ENCODE results near the gene MARCHF2.
"Not testable (repeated sequence)": the region's sequence is repeated elsewhere in the genome, so short reads cannot be mapped to it uniquely, and the experiment has no call there.

MARCHF2 gene

GRCh38 chr19:8413629-8413995 lies 507 bp downstream of the MARCHF2 start:
- DNase-seq: no peak

DNA sequence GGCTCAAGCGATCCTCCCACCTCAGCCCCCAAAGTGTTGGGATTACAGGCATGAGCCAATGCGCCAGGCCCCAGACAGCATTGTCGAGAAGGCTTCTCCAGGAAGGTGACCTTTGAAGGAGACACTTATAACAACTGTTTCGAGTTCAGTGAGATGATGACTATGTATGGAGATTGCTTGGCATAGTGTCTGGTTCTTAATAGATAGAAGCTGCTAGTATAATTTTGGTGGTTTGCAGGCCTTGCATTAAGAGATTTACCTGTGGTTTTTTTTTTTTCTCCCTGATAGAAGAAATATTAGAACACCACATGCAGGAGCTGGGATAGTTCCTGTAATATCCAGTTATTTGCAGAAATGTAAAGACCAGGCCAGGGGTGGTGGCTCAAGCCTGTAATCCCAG lies 3.7 kb downstream of the MARCHF2 start:
- DNase-seq: no peak

DNA sequence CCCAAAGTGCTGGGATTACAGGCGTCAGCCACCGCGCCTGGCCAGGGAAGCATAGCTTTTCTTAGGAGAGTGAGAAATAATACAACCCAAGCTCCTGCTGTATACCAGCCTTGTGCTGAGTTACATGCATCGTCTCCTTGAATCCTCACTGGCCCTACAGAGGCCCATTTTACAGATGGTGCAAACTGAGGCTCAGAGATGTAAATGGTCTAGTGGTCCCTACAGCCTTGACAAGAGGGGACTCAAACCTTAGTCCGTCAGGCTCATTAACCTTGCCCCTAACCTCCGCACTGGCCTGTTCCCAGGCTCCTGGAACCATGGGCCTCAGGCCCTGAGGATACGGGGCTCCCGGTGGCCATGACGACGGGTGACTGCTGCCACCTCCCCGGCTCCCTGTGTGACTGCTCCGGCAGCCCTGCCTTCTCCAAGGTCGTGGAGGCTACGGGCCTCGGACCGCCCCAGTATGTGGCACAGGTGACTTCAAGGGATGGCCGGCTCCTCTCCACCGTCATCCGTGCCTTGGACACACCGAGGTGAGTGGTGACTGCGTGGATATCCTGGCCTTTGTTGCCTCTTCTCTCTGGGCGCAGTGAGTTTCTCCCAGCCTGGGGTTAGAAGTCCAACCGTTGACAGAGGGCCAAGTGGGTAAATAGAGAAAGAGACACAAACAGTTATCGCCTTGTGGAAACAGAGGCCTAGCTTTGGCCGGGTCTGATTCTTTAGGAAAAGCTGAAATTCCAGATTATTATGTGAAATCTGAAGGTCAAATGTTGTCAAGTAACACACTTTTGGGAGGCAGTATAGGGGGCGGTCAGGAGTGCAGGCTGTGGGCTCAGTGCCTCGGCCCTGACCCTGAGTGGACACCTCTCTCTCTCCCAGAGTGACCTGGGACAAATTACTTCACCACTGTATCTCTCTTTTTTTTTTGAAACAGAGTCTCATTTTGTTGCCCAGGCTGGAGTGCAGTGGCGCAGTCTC lies 8.7 kb downstream of the MARCHF2 start:
- DNase-seq: no peak

- DNase-seq: no peak
Observed at GRCh38 chr19:8423817-8424223, 10.7 kb downstream of the MARCHF2 start.

GRCh38 chr19:8425331-8425730 lies 12.2 kb downstream of the MARCHF2 start:
- DNase-seq: not testable (repeated sequence)

DNA sequence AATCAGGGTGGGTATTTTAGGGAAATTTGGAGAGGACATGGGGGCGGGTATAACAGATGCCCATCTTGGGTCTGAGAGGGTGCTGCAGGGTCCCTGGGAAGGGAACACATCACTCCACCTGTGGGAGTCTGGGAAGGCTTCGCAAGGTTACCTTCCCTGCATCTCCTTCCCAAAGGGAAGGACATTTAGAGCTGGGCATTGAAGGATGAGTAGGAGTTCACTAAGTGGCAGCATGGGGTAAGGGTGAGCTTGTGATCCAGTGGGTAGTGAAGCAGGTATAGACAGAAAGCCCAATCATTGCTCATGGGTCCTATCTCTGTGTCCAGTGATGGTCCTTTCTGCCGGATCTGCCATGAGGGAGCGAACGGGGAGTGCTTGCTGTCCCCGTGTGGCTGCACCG lies 13.2 kb downstream of the MARCHF2 start:
- no peak for DNase-seq

GRCh38 chr19:8429044-8429443 lies 15.9 kb downstream of the MARCHF2 start:
- DNase-seq: no peak

GRCh38 chr19:8429826-8430225 lies 16.7 kb downstream of the MARCHF2 start:
- DNase-seq: no peak

DNA sequence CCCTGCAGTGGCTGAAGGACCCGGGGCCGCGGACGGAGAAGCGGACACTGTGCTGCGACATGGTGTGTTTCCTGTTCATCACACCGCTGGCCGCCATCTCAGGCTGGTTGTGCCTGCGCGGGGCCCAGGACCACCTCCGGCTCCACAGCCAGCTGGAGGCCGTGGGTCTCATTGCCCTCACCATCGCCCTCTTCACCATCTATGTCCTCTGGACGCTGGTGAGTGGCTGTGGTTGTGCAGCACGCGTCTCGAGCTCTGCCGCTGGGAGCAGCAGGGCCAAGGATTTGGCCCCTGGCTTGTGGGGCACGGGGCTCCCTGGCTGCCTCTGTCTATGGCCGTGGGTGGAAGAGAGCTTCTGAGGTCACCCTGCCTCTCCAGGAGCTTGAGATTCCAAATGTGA lies 17.5 kb downstream of the MARCHF2 start:
- no peak for DNase-seq

GRCh38 chr19:8438236-8438635 lies 25.1 kb downstream of the MARCHF2 start:
- no peak for DNase-seq

GRCh38 chr19:8441725-8442544 lies 28.8 kb downstream of the MARCHF2 start:
- DNase-seq: no peak

GRCh38 chr19:8444140-8444676 lies 31.1 kb downstream of the MARCHF2 start:
- DNase-seq: not testable (repeated sequence)

DNA sequence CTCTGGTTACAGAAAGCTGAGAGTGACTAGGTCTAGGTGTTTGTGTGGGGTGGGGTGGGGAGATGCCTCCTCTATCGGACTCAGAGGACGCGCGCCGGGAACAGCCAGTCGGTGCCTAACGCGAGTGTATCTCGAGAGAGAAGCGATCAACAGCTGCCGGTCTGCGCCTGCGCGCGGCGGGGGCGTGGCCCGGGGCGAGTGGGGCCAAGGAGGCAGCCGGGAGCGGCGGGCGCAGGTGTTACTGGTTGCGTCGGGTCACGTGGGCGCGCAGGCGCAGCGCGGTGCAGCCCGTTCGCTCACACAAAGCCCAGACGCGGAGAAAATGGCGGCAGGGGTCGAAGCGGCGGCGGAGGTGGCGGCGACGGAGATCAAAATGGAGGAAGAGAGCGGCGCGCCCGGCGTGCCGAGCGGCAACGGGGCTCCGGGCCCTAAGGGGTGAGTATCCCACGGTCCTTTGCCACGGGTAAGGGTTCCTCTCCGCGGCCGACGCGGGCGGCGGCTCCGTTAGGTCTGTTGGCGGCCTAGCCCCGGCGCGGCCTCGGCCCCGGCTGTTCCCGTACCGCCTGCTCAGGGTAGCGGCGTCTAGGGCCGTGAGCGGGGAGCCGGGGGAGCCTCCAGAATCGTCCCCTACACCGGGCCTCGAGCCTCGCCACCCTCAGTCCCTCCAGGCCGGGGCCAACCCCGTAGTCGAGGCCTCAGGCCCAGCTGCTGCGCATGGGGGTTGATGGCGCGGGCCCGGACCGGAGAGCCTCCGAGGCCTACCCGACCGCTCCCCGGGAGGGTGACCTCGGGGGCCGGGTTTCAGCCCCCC lies 31.8 kb downstream of the MARCHF2 start, which contains the start of gene HNRNPM:
Gene HNRNPM, plus strand, starts transcription at position 299 of the 811 bp plus-strand sequence. Its CDS starts 24 bp downstream, at position 323.
- peak; percentile 100 for DNase-seq

GRCh38 chr19:8445488-8446001 lies 32.4 kb downstream of the MARCHF2 start:
- peak; percentile 47 for DNase-seq

DNA sequence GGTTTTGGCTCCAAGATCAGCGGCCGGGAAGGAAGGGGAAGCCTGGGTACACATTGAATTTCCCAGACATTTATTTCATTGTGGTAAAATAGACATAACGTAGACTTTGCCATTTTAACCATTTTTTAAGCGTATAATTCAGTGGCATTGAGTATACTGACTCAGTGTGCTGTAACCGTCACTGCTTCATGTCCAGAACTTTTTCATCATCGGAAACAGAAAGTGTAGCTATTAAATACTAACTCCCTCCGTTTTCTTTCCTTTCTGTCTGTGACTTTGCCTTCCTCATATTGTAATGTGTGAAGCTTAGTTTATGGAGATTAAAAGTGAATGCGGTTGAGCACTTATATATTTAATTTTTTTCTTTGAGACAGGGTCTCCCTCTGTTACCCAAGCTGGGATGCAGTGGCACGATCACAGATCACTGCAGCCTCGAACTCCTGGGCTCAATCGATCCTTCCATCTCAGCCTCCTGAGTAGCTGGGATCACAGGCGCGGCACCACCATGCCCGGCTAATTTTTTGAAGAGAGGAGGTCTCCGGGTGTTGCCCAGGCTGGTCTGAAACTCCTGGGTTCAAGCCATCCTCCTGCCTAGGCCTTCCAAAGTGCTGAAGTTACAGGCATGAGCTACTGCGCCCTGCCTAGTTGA lies 33.1 kb downstream of the MARCHF2 start:
- DNase-seq: no peak

DNA sequence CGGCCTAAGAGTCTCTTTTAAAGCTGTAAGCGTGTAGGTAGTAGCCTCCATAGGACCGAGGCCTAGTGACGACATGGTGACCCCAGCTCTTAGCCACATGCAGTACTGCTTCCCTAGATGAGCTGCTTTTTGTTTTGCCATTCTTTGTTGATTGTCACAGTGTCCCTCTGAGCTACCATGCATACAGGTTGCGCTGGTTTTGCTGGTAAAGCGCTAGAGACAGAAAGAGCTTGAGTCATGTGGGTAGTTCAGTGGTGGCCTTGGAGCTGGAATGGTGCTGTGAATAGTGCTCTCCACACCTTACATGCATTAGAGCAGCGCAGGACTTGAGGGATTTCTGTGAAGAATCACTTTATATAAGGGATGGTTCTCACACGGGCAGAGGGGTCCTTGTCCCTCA lies 36.7 kb downstream of the MARCHF2 start:
- DNase-seq: no peak

- DNase-seq: no peak
Observed at GRCh38 chr19:8451377-8451776, 38.3 kb downstream of the MARCHF2 start.

DNA sequence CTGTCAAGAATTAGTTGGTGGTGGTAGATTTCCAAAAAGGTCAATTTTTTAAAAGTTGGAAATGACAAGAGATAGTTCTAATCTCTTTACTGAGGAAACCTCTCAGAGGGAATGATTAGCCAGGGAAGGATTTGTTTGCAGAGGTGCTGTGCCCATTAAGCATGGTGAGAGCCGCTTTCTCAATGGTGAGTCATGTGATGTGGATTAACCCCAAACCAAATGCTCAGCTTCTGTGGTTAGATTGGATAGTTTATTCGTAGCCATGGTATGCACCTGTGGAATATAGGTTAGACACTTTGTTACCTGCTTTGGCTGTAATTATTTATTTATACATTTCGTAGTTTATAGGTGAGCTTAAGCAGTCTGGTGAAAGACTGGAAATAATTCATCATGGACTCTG lies 38.8 kb downstream of the MARCHF2 start:
- peak; percentile 20 for DNase-seq

DNA sequence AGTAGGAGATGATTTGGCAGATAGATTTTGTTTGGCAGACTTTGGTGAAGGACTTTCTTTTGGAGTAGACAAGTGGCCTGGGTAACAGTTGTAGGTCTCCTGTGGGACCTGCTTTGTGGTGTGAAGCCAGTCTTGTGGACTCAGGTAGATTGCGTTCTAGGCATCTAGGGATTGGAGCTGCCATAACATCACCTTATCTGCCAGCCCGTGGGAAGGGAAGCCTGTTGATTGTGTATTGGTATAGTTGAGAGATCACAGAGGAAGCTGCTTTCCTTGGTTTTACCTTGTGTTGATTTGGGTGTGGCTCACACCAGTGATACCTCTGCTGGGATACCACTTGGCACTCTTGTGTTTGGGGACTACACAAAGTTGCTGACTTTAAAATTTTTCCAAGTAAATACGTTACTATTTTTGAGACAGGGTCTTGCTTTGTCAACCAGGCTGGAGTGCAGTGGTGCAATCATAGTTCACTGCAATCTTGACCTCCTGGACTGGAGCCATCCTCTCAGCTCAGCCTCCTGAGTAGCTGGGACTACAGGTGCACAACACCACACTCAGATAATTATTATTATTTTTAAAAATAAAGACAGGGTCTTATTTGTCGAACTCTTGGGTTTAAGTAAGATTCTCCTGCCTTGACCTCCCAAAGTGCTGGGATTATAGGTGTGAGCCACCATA lies 39.5 kb downstream of the MARCHF2 start:
- DNase-seq: no peak

DNA sequence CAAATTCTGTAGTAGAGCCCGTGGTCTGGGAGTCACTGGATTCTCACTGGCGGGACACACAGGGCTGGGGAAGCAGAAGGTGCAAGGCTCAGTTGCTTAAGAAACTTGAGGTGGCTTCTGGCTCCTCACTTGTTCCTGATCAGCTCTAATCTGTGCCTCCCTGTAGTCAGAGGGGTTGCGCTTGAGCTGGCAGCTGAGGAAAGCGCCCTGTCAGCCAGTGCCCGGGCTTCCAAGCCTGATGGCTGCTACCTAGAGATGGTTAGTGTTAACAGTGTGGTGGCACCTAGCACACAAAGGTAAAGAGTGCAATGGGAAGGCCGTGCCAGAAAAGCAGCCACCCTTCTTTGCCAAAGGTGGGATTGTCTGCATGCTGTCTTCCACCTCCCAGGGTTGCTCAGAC lies 40.5 kb downstream of the MARCHF2 start:
- DNase-seq: no peak

DNA sequence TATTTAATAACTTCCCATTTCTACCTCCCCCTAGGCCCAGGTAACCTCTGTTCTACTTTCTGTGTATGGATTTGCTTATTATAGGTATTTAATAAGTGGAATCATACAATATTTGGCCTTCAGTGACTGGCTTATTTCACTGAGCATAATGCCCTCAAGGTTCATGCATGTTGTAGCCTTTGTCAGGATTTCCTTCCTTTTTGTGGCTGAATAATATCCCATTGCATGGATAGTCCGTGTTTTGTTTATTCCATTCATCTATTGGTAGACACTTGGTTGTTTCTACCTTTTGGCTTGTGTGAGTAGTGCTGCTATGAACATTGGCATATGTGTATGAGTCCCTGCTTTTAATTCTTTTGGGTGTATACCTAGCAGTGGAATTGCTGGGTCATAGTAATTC lies 41.1 kb downstream of the MARCHF2 start:
- DNase-seq: no peak
